NCI-H510A treated with DMSO at 0.1 percent for 48 hours (cell line): ENCODE measurements around the gene SEMA4D.

Experiments used
- DNase-seq: peaks from one replicate; lab custom pipeline; 2025; lab: John Stamatoyannopoulos, UW

SEMA4D gene

DNA sequence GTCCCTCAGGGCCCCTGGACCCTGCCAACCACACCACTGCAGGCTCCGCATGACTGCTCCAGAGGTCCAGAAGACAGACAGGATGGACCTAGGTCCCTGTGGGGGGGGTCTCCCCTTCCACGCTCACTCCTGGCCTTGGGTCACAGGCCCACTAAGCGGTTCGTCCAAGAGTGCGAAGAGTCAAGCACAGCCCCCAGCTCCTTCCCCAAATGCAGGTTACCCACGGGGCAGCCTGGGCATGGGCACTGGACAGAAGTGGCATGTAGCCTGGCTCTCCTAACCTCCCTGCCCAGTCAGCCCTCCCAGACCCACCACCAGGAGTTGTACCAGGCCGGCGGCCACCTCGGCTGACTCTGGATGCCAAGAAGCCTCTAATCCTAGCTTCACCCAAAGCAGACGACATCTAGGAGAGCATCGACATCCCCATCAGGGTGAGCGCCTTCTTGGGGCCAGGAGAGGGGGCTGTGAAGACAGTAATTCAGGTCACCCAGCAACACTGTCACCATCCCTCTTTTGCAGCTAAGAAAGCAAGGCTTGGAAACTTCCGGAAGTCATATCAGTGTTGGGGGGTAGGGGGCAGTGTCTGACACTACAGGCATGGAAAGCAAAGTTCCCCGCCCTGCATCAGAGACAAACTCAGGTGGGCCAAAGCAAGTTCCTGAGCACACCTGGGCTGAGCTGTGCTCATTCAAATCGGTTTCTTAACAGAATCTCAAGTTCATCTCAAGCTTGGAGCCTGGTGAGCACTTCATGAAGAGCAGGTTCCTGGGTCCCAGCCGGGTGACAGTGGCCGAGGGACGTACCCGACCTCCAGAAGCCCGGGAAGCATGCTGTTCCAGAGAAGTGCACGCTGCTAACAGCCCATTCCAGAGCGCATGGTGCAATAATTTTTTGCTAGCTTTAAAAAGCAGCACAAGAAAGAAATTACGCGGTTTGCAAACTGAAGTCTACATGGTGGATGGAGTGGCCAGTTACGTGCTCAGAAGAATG, 68.7 kb downstream of the SEMA4D start:
- no peak for DNase-seq

DNA sequence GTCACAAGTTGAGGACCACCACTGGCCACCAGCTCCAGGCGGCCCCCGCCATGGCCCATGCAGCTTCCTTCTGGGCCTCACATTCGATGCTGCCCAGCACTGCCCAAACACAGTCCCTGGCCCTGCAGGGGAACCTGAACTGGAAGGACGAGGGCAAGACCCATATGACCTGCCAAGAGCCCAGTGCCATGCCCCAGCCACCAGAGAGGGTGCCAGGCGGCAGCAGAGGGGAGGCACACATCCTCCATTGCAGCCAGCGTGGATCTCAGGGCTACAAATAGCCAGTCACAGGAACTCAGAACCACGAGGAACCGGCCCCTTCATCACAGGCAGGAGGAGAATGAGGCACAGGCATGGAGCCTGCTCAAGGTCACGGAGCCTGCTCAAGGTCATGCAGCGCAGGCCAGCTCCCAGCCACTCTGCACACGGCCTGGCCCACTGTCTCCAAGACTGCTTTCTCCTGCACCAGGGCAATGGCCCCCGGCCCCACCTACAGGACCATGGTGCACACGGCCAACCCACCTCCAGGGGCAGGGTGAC, 69.6 kb downstream of the SEMA4D start:
- no peak for DNase-seq

DNA sequence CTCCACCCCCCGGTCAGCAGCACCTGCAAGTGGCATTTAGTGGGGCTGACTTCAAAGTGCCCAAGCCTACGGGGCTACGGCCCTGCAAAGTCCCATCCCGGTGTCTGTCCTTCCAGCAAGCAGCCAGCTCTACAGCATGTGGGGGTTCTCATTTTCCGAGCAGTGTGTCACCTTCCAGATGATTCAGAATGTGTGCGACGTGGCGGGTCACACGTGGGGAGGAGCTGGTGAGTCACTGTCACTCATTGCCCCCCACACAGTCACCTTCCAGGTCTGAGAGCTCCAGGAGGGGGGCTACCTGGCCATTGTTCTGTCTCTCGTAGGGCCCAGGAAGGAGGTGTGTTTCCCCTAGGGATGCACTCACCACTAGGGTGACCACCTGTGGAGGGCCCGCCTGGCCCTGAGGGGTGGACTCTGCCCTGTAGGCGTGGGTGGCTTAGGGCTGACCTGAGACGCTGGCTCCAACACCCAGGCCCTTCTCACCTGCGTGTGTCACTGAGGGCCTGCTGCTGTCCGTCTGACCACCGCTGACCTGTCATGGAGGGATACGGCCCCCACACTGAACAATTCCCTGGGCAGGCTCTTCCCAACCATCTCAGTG, 70.2 kb downstream of the SEMA4D start:
- no peak for DNase-seq

DNA sequence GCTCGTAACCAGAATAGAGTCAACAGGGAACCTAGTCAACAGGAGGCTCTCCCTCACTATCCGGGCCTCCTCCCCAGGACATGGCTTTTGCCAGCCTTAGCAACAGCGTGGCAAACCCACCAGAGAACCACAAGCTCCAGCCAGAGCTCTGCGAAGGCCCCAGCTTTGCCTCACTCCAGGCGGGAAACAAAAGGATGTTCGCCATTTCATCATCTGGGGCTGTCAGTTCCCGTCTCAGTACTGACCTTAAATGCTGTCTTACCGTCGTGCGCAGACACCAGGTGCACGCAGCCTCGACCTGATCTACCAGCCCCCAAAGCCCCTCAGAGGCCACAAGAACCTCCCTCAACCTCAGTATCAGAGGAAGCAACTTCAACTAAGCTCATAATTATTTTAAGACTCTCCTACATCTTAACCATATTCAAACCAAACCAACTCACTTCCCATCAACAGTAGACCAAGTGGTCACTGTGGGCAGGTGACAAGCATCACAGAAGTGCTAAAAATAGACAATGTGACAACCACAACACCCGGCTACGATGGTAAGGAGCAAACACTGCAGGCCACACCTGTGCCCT, 71.4 kb downstream of the SEMA4D start:
- DNase-seq: no peak

DNA sequence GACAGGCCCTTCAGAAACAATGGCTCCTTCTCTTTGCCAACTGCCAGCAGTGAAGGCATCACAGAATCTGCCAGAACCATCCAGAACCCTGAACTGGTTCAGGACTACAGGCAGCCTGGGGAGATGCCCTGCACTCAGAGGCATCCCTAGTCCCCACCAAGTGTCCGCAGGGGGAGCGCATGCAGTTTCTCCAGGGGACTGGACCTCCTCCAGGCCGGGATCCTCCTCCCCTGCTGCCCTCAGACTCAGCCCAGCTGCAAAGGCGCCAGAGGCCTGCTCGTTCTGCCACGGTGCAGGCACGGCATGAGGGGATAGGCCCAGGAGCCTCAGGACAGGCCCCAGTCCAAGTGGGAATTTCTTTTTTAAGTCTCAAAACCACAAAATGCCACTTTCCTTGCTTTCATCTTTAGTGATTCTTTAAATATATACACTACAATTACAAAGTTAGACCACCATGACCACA, 72.0 kb downstream of the SEMA4D start:
- no peak for DNase-seq

DNA sequence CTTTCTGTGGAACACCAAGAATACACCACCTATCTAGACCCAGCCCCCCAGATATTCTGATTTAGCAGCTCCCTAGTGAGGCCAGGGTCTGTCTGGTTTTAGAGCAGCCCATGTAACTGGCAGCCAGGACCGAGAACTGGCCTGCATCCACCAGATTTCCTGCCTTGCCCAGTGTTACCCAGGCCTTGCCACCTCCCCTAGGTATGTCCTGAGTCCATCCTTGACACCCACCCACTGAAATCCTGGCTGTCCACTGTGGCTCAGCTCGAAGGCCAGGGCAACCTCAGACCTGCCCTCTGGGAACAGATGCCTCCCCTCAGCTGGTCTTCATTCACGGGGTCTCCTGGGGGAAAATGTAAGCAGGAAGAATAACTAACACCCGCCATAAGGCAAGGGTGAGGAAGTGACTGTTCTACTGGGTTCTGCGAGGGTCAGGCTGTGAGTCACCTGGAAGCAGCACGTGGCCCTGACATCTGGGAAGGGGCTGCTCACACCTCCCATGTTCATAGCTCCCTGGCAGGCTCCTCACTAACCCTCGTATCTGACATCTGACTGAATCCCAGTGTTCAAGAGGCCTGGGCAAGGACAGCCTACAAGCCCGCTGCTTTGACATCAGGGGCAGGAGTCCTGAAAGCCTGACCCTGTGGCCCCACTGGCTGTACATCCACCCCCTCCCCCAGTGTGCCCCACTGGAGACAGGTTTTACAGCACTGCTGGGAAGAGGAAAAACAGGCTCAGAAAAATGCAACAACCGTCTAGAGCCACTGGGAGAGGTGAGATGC, 72.7 kb downstream of the SEMA4D start:
- DNase-seq: no peak

DNA sequence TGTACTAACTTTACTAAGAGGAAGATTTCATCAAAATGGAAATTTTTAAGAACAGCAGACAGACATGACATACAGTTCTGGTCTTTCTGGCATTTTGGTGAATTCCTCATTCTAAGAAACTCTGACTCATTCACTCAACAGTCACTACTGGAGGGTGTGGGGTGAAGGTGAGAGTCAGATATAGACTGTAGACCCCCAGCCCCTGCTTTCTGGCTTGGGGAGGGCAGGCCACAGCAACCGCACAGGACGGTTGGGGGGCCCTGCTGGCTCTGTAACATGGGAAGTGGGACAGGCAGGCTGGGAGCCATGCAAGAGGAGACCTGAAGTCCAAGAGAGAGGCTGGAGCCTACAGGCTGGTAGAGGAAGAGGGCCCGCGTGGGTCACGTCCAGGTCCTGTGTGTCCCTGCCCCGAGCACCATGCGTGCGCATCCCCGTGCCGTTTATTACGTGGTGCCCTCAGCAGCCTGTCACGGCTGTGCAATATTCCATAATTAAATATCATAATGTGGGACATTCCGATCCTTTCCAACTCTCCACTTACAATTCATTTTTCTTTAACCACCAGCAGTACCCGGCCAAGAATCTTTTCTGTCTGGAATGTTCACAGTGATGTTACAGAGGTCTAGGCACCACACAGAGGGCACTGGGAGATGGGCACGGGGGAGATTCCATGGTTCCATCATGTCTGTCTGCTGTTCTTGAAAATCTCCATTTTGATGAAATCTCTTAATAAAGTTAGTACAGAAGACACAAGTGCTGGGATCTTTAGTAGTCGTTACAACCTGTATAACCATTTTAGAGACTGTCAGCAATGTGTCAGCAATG, 75.5 kb downstream of the SEMA4D start:
- no peak for DNase-seq

DNA sequence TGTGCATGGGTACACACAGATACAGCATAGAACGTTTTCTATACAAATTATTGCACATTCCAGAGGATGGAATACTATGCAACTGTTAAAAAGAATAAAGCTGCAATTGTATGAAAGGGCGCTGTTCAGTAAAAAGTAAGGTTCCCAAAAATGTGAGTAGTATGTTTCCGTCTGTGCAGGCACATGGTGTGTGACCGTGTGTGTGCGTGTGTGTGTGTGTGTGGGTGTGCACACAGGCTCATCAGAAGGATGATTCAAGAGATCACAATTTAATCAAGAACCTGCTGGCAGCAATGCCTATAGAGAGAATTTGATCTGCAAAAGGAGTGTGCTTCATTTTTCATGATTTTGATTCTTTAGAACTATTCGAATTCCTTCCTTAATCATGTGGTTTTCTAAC, 76.3 kb downstream of the SEMA4D start:
- no peak for DNase-seq

DNA sequence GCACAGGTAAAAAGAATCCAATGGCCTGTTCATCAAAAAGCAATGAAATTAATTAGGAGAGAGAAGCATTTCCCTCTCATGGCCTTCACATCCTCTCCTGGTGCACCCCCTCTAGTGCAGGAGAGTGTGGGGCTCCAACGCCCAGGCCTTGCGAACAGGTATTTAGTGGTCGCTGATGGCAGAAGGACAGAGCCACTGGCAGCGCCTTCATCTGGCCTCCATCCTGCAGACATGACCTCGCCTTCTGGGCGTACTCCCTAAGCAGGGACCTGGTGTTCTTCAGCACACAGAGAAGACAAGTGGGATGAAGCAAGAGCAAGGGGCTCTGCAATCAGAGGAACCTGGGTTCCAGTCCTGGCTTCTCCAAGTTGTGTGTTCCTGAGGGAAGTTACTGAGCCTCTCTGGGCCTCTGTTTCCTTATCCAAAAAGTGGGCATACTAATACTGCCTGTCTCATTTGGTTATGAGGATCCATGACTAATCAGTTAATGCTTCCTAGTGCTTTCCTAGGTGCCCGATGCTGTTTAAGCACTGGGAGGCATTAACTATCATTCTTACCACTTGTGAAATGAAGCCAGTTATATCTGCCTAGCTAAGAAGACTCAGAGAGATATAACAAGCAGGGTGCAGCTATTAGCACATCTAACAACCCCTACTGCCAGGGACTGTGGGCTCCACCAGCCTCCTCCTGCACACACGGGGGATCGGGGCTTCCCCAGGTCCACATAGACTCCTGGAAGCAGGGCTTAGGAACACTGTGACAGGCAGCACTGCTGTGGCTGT, 77.3 kb downstream of the SEMA4D start:
- no peak for DNase-seq

DNA sequence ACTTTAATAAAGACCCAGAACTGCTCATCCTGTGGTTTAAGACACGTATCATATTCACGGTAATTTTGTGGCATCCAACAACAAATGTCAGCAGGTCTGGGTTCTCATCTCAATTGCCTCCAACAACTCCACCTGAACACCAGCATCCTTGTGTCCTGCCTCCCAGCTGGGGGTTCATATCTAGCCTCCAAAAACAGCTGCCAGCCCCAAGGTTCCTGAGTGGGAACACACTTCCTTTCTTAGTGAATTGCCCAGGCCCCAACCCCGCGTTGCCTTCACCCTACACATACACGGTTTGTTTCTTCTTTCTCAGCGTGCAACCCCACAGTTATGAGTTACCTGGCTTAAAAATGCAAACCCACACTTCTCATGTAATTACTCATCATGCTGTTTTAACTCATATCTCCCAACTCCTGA, 77.9 kb downstream of the SEMA4D start:
- DNase-seq: no peak

DNA sequence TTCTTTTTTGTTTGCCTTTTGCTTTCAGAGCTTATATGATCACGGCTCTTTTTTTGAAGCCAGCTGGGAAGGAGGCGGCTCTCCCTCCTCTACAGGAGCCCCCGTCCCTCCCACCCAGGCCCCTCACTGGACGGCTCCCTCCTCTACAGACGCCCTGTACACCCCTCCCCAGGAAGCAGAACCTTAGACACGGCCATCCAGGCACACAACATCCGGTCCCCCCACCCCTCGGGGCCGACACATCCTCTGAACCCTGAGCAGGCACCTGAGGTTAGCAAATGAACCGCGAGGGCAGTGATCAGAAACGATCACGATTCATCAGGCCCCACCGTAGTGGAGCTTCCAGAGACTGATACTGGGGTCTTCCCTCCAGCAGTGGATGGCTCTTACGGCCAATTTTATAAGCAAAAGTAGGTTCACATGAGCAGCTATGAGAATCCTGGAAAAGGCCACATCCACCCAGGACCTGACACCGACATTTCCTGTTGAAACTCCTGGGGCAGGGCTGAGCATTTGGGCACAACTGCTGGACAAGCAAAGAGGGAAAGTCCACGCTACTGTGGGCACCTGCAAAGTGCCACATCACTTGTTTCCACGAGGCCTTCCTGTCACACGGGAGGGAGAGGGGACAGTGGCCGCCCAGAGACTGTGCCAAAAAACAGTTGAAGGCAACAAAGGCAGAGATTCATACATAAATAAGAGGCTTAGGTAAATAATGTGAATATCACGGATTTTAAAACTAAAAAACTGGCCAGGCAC, 78.9 kb downstream of the SEMA4D start:
- DNase-seq: no peak

DNA sequence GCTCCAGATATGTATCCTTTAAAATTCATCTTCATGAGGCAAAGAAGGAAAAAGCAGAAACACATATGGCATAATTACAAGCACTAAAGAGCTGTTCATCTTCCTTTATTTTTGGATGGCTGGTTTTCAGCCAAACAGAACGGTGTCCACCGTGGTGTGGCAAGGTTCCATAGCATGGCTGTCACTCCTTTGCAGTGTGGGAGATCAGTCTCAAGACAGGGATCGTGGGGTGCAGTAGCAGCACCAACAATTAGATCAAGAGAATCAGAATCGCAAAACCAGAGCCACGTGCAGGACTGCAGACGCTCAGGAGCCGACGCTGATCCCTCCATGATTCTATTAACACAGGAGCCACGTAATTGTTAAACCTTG, 79.5 kb downstream of the SEMA4D start:
- DNase-seq: no peak

DNA sequence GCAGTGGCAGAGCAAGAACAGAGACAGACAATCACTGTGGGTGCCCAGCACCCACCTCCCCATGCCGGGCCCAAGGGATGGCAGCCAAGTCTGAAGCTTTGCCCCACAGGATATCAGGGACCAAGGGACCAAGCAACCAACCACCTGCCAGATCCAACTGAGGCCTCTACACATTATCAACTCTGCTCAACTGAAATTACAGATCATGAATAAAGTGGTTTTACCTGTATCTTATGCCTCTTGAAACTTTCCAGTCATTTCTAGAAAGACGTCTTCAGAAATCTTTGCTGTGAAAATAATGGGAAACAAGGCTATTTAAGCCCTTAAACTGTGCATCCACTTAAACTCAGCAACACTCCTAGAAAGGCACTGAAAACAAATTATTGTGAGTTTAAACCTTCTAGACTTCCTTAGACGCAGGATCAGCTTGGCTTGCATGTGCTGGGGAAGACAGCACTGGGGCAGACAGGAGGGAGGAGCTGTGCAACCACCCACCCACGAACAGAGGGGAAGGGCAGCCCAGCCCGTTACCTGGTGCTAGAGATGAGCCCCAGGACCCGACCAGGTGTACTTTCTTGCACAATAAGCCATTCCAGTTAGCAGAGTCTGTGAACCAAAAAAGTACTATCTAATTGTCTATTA, 80.0 kb downstream of the SEMA4D start:
- DNase-seq: no peak

DNA sequence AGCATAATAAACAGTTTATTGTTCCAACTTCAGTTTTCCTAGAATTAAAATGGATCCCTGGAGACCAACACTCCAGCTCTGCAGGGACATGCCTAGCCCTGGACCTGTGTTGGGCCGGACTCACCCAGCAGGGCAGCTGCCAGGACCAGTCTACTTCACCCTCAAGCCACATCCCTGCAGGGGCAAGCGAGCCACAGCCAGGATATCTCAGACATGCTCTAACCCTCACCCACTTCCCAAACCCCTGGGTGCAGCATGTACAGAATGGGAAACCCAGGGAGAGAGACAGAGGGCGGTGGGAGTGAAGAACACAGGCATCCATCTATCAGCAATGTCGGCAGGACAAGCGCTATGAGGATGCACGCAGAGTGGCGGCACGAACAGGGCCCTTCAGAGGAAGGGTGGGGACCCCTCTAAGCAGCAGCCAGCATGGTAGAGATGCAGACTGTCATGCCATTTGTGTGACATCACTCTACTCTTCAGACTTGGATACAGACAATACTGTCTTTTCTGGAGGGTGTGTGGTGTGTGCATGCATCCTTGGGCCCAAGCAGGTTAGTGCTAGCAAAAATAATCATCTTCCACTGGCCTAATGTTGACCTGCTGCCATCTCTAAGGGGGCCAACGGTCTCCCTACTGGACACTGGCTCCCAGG, 83.1 kb downstream of the SEMA4D start:
- DNase-seq: no peak

DNA sequence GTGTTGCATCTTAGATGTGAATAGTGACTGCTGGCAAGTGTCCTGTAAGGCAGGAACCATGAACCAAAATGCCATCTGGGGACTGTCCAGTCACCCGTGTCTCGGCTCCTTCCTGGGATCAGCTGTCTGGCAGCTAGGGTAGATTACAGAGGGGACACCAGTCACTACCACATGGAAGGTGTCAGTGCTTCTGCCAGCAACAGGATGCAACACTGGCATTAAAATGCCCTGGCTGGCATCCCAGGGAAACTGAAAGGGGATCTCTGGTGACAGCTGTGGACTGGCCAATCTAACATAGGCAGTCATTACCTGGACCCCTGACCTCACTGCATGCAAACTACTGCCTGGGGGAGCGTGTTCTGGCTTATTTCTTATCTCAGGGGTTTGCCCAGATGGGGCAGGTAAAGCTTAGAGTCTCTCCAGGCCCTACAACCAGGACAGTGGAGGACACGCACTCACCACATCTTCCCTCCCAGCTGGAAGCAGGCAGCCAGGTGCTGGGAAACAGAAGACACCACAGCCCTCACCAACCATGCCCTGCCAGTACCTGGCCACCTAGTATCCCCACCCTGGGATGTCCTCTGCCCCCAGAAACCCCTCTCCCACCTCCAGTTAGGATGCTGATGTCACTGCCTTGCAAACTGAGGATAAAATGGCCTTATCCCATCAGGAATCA, 83.8 kb downstream of the SEMA4D start:
- no peak for DNase-seq

DNA sequence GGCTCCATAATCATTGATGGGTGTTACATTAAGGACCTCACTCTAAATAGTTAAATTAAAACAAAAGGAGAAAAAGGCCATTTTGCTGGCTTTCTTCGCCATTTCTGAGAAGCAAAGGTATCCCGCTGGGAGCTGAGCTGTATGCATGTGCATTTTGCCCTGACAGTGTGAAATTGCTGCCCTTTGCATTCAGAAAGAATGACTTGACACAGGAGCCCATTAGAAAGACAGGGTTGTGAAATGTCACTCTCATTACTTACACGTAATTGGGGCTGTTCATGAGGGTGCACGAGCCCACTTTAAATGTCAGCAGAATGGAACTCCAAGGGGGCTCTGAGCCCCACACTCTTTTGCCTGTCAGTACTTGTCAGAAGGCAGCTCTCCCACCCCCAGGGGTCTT, 85.0 kb downstream of the SEMA4D start:
- no peak for DNase-seq

DNA sequence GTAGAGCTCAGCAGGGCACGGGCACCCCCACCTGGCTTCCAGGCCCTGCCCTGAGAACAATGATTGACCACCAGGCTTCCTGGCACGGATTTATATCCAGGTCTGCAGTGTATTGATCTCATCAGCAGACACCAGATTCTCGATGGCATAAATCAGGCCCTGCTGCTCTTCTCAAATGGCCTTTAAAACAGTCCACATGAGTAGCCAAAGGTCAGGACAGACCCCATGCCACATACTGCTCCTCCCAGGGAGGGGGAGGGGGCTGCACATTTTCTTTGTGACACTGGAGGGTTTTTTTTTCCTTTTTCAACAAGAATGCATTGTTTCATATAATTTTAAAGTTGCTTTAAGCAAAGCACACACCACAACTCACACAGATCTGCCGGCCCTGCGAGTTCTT, 85.4 kb downstream of the SEMA4D start:
- DNase-seq: no peak

DNA sequence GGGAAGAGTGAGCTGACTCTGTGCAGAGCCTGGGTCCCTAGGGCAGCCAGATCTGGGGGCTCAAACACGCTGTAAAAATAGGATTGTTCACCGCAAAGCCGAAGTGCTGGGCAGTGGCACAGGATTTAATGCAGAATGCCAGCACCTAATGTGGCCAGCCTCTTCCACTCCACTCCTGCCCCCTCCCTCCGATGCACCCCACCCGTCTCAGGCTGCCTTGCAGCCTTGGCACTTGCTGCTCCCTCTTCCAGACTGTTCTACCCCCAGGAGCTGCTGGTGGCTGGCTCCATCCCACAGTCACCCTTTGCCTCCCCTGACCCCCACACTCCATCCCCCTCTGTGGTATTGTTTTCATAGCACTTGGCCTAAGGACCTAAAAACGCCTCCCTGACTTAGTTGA, 86.2 kb downstream of the SEMA4D start:
- DNase-seq: no peak
